ENCODE results near the gene TLCD2. TPM values are rescaled to one million over a fixed set of nuclear protein-coding genes. Genes with fewer than 3 reads are reported as not detected.

Gene TLCD2
- 12.7 TPM for total RNA-seq
- long read RNA-seq, full-length matches to known transcripts: 1 of 5 reads
- long read RNA-seq, partial matches to known transcripts: 0 of 5 reads
- long read RNA-seq, other reads (novel, unspliced or antisense): 4 of 5 reads

- Histone ChIP-seq H3K4me3 (peak within 1 kb of the TSS; percentile 71), H3K9me3 (no peaks in the 10 kb centered on the region), H3K27ac (peak within 1 kb of the TSS; percentile 79), H3K27me3 (no peaks in the 10 kb centered on the region), H3K36me3 (peaks cover 46% of the 10 kb centered on the region), H3K4me1 (peaks cover 51% of the 10 kb centered on the region)
- DNase-seq: peak; percentile 91
- intact Hi-C loops (cut with DNase I): loop anchor here (10.0 kb wide), 2 partner anchors 75 to 115 kb away; partner anchors contain the start of gene SMYD4
- TF ChIP-seq CTCF (IDR thresholded peaks at IDR 0.05): no peak
- peak; percentile 75 for ATAC-seq
Observed at GRCh38 chr17:1709971-1710806, at the start of gene TLCD2. TLCD2 (minus strand) TSS chr17:1710377; CDS start chr17:1710242, 135 bp downstream.

GRCh38 chr17:1759529-1759928 lies 49.4 kb upstream of the TLCD2 start:
- Histone ChIP-seq H3K27me3 (no peaks in the 10 kb centered on the region), H3K36me3 (no peaks in the 10 kb centered on the region), H3K4me1 (peaks cover 21% of the 10 kb centered on the region), H3K4me3 (no peak overlapping the region), H3K9me3 (no peaks in the 10 kb centered on the region), H3K27ac (peak overlapping the region; percentile 20)
- intact Hi-C loops (cut with DNase I): no loop called here
- no peak for TF ChIP-seq CTCF (IDR thresholded peaks at IDR 0.05)
- ATAC-seq (no peak), DNase-seq (no peak)

GRCh38 chr17:1758807-1759206 lies 48.6 kb upstream of the TLCD2 start:
- intact Hi-C loops (cut with DNase I): no loop called here
- peak; percentile 42 for ATAC-seq

GRCh38 chr17:1755827-1756262 lies 45.7 kb upstream of the TLCD2 start:
- Histone ChIP-seq H3K36me3 (no peaks in the 10 kb centered on the region), H3K4me3 (no peak overlapping the region), H3K4me1 (peaks cover 16% of the 10 kb centered on the region), H3K27me3 (no peaks in the 10 kb centered on the region), H3K9me3 (no peaks in the 10 kb centered on the region), H3K27ac (no peak overlapping the region)
- no peak for ATAC-seq
- intact Hi-C loops (cut with DNase I): no loop called here
- TF ChIP-seq CTCF (IDR thresholded peaks at IDR 0.05): no peak
- no peak for DNase-seq

More at GRCh38 chr17:1758807-1759206, 48.6 kb upstream of the TLCD2 start:
- H3K4me1 ChIP-seq: peaks cover 13% of the 10 kb centered on the region
- H3K27me3 ChIP-seq: no peaks in the 10 kb centered on the region
- peak overlapping the region; percentile 20 for H3K27ac ChIP-seq
- H3K36me3 ChIP-seq: no peaks in the 10 kb centered on the region
- no peak for TF ChIP-seq CTCF (IDR thresholded peaks at IDR 0.05)
- no peak overlapping the region for H3K4me3 ChIP-seq
- no peaks in the 10 kb centered on the region for H3K9me3 ChIP-seq
- DNase-seq: no peak

GRCh38 chr17:1755252-1755826 lies 45.2 kb upstream of the TLCD2 start:
- no peak for TF ChIP-seq CTCF (IDR thresholded peaks at IDR 0.05)
- H3K4me3 ChIP-seq: no peak overlapping the region
- peak; percentile 68 for DNase-seq
- H3K27me3 ChIP-seq: no peaks in the 10 kb centered on the region
- H3K36me3 ChIP-seq: no peaks in the 10 kb centered on the region
- H3K4me1 ChIP-seq: peaks cover 21% of the 10 kb centered on the region
- intact Hi-C loops (cut with DNase I): no loop called here
- no peaks in the 10 kb centered on the region for H3K9me3 ChIP-seq
- H3K27ac ChIP-seq: peak overlapping the region; percentile 30
- ATAC-seq: no peak
